Effector memory CD4-positive, alpha-beta T cell (primary cell): ENCODE measurements around the gene CNOT6.

ENCODE experiments used
- DNase-seq, 3 donors: peaks; one replicate each; pipeline ENCODE4 v3.0.0-alpha.2; 2020
- H3K27ac ChIP-seq: 2 replicates; pipeline ENCODE4 v1.7.0; 2013; ENCODE audit warnings: mild to moderate bottlenecking, low read length, moderate library complexity; ENCODE audit not compliant: insufficient read depth, poor library complexity, severe bottlenecking
- H3K27me3 ChIP-seq: replicated peaks from 2 replicates; pipeline ENCODE4 v1.7.0; 2013; ENCODE audit warnings: mild to moderate bottlenecking, low read length; ENCODE audit not compliant: insufficient read depth, control insufficient read depth, poor library complexity, severe bottlenecking
- H3K36me3 ChIP-seq: 2 replicates; pipeline ENCODE4 v1.7.0; 2013; ENCODE audit warnings: mild to moderate bottlenecking, low read length, moderate library complexity; ENCODE audit not compliant: control insufficient read depth, insufficient read depth
- H3K4me1 ChIP-seq: 2 replicates; pipeline ENCODE4 v1.7.0; 2013; ENCODE audit warnings: low read length, mild to moderate bottlenecking; ENCODE audit not compliant: control insufficient read depth, insufficient read depth, poor library complexity, severe bottlenecking
- H3K4me3 ChIP-seq: 2 replicates; pipeline ENCODE4 v1.7.0; 2013; ENCODE audit warnings: low read length, low read depth, mild to moderate bottlenecking; ENCODE audit not compliant: insufficient read depth, poor library complexity, severe bottlenecking
- H3K9me3 ChIP-seq: 2 replicates; pipeline ENCODE4 v1.7.0; 2013; ENCODE audit warnings: mild to moderate bottlenecking, low read length, moderate library complexity; ENCODE audit not compliant: control insufficient read depth

Gene CNOT6

DNA sequence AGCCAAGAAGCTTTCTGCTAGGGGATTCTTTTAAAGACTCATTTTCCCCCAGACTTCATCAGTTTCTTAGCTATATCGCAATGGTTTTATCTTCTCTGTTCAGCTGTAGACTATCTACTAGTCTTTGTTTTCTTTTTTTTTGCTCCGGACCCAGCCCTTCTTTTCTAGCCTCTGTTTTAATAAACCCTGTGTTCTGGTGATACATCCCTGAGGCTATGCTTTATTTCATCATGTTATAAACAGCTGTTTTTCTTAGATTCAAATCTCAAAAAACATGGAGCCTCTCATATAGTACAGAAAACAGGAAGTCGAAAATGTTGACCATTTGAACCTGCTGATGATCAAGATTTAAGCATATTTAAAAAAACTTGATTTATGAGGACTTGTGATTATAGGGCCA lies 59.4 kb downstream of the CNOT6 start:
- no peak overlapping the region for H3K4me3 ChIP-seq
- H3K4me1 ChIP-seq, result no peaks in the 10 kb centered on the region
- DNase-seq, result no peak
- peaks cover 12% of the 10 kb centered on the region for H3K36me3 ChIP-seq
- no peaks in the 10 kb centered on the region for H3K9me3 ChIP-seq
- no peak overlapping the region for H3K27ac ChIP-seq
- no peaks in the 10 kb centered on the region for H3K27me3 ChIP-seq

- H3K36me3 ChIP-seq, result peaks cover 5% of the 10 kb centered on the region
- H3K4me3 ChIP-seq, result no peak overlapping the region
- no peak for DNase-seq
- H3K27me3 ChIP-seq, result no peaks in the 10 kb centered on the region
- no peaks in the 10 kb centered on the region for H3K9me3 ChIP-seq
- H3K27ac ChIP-seq, result no peak overlapping the region
- no peaks in the 10 kb centered on the region for H3K4me1 ChIP-seq
Measured at GRCh38 chr5:180555168-180555921, 61.2 kb downstream of the CNOT6 start.

DNA sequence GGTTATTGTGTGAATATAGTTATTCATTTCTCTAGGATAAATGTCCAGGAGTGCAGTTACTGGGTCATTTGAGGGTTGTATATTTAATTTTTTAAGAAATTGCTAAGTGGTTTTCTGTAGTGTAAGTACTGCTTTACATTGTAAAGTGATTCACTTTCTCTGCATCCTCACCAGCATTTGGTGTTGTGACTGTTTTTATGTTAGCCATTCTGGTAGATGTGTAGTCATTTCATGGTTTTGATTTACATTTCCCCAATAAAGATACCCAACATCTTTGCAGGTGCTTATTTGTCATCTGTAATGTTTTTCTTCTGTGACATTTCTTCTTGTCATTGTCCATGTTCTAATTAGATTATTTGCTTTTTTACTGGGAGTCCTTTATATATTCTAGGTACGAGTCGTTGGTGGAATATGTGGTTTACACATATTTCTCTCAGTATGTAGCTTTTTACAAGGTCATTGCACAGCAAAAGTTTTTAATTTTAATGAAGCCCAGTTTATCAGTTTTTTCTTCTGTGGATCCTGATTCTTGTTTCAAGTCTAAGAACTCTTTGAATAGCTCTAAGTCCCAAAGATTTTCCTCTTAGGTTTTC lies 63.1 kb downstream of the CNOT6 start:
- Histone ChIP-seq H3K36me3 (no peaks in the 10 kb centered on the region), H3K4me3 (no peak overlapping the region), H3K4me1 (no peaks in the 10 kb centered on the region), H3K27ac (no peak overlapping the region), H3K27me3 (no peaks in the 10 kb centered on the region), H3K9me3 (no peaks in the 10 kb centered on the region)
- DNase-seq, result no peak

DNA sequence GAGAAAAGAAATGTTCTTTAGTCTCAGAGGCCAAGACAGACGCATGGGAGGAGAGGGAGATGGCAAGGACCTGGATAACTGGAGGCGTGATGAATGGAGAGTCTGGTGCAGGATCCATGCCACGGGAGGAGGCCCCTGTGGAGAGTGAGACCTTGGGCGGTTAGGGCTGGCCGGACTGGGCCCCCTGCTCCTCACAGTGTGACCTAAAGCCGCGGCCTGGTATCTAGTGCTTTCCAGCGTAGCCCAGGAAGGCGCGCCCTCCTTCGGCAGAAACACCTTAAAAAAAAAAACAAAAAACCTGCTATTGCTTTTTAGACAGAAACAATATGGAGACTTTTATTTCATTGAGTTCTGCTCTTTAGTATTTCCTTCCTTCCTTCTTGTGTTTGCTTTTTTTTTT lies 64.1 kb downstream of the CNOT6 start:
- Histone ChIP-seq H3K4me3 (no peak overlapping the region), H3K36me3 (no peaks in the 10 kb centered on the region), H3K4me1 (no peaks in the 10 kb centered on the region), H3K27ac (no peak overlapping the region), H3K9me3 (no peaks in the 10 kb centered on the region), H3K27me3 (no peaks in the 10 kb centered on the region)
- DNase-seq, result no peak

- Histone ChIP-seq H3K4me1 (no peaks in the 10 kb centered on the region), H3K27ac (no peak overlapping the region), H3K36me3 (peaks cover 17% of the 10 kb centered on the region), H3K27me3 (no peaks in the 10 kb centered on the region), H3K4me3 (no peak overlapping the region), H3K9me3 (no peaks in the 10 kb centered on the region)
- no peak for DNase-seq
Measured at GRCh38 chr5:180563994-180564393, 69.8 kb downstream of the CNOT6 start.

- H3K27ac ChIP-seq, result no peak overlapping the region
- DNase-seq, result no peak
- no peaks in the 10 kb centered on the region for H3K9me3 ChIP-seq
- peaks cover 28% of the 10 kb centered on the region for H3K36me3 ChIP-seq
- H3K27me3 ChIP-seq, result no peaks in the 10 kb centered on the region
- no peak overlapping the region for H3K4me3 ChIP-seq
- no peaks in the 10 kb centered on the region for H3K4me1 ChIP-seq
Measured at GRCh38 chr5:180568914-180569313, 74.7 kb downstream of the CNOT6 start.

- Histone ChIP-seq H3K9me3 (no peaks in the 10 kb centered on the region), H3K36me3 (peaks cover 17% of the 10 kb centered on the region), H3K27me3 (no peaks in the 10 kb centered on the region), H3K4me3 (no peak overlapping the region), H3K4me1 (no peaks in the 10 kb centered on the region), H3K27ac (no peak overlapping the region)
- DNase-seq, result no peak
Measured at GRCh38 chr5:180575571-180575970, 81.4 kb downstream of the CNOT6 start.

GRCh38 chr5:180580681-180581080 lies 86.5 kb downstream of the CNOT6 start:
- Histone ChIP-seq H3K4me3 (no peak overlapping the region), H3K9me3 (no peaks in the 10 kb centered on the region), H3K4me1 (no peaks in the 10 kb centered on the region), H3K27me3 (no peaks in the 10 kb centered on the region), H3K36me3 (no peaks in the 10 kb centered on the region), H3K27ac (no peak overlapping the region)
- DNase-seq, result no peak

- Histone ChIP-seq H3K36me3 (no peaks in the 10 kb centered on the region), H3K4me3 (no peak overlapping the region), H3K27ac (no peak overlapping the region), H3K9me3 (no peaks in the 10 kb centered on the region), H3K4me1 (no peaks in the 10 kb centered on the region), H3K27me3 (no peaks in the 10 kb centered on the region)
- no peak for DNase-seq
Measured at GRCh38 chr5:180583738-180584137, 89.6 kb downstream of the CNOT6 start.

GRCh38 chr5:180586204-180586603 lies 92.0 kb downstream of the CNOT6 start:
- Histone ChIP-seq H3K4me1 (peaks cover 2% of the 10 kb centered on the region), H3K4me3 (no peak overlapping the region), H3K27ac (no peak overlapping the region), H3K27me3 (peaks cover 14% of the 10 kb centered on the region), H3K36me3 (no peaks in the 10 kb centered on the region), H3K9me3 (no peaks in the 10 kb centered on the region)
- DNase-seq, result no peak
